Measurements from ENCODE around the gene PCDH9. TPM values are rescaled to one million over a fixed set of nuclear protein-coding genes. Genes with fewer than 3 reads are reported as not detected.
A peak's percentile ranks its signal among the peaks of the same experiment; 100 is the strongest.

Gene PCDH9
- total RNA-seq, 1 donor from 2014 or later: 14.7 TPM

GRCh38 chr13:67238277-67238859 is 8.2 kb upstream of the PCDH9 start:
- Histone ChIP-seq H3K4me3 (no peak overlapping the region), H3K4me1 (peaks cover 7% of the 10 kb centered on the region), H3K27me3 (ENCODE audit: low read depth) (no peaks in the 10 kb centered on the region), H3K36me3 (no peaks in the 10 kb centered on the region), H3K9me3 (replicated peaks) (no peaks in the 10 kb centered on the region), H3K27ac (replicated peaks) (no peak overlapping the region)
- DNase-seq: no peak
- TF ChIP-seq CTCF (IDR thresholded peaks at IDR 0.05; ENCODE audit: borderline replicate concordance): peak; percentile 87
- intact Hi-C loops (cut with micrococcal nuclease): no loop called here

- no peak for DNase-seq
- Histone ChIP-seq H3K4me1 (peaks cover 33% of the 10 kb centered on the region), H3K27ac (replicated peaks) (peak overlapping the region; percentile 99), H3K9me3 (replicated peaks) (no peaks in the 10 kb centered on the region), H3K27me3 (ENCODE audit: low read depth) (no peaks in the 10 kb centered on the region), H3K36me3 (no peaks in the 10 kb centered on the region), H3K4me3 (peak overlapping the region; percentile 87)
- intact Hi-C loops (cut with micrococcal nuclease): no loop called here
- no peak for TF ChIP-seq CTCF (IDR thresholded peaks at IDR 0.05; ENCODE audit: borderline replicate concordance)
Measured at GRCh38 chr13:67235265-67235664, 5.1 kb upstream of the PCDH9 start.

GRCh38 chr13:67232384-67232783 is 2.2 kb upstream of the PCDH9 start:
- no peak for DNase-seq
- Histone ChIP-seq H3K4me3 (peak overlapping the region; percentile 87), H3K4me1 (peaks cover 59% of the 10 kb centered on the region), H3K36me3 (no peaks in the 10 kb centered on the region), H3K27ac (replicated peaks) (peak overlapping the region; percentile 99), H3K27me3 (ENCODE audit: low read depth) (no peaks in the 10 kb centered on the region), H3K9me3 (replicated peaks) (no peaks in the 10 kb centered on the region)
- intact Hi-C loops (cut with micrococcal nuclease): no loop called here
- no peak for TF ChIP-seq CTCF (IDR thresholded peaks at IDR 0.05; ENCODE audit: borderline replicate concordance)

- H3K9me3 ChIP-seq (replicated peaks): no peaks in the 10 kb centered on the region
- no peaks in the 10 kb centered on the region for H3K27me3 ChIP-seq (ENCODE audit: low read depth)
- H3K27ac ChIP-seq (replicated peaks): peak overlapping the region; percentile 99
- DNase-seq: no peak
- H3K4me1 ChIP-seq: peaks cover 68% of the 10 kb centered on the region
- H3K4me3 ChIP-seq: peak overlapping the region; percentile 87
- H3K36me3 ChIP-seq: no peaks in the 10 kb centered on the region
- TF ChIP-seq CTCF (IDR thresholded peaks at IDR 0.05; ENCODE audit: borderline replicate concordance): no peak
- intact Hi-C loops (cut with micrococcal nuclease): no loop called here
Measured at GRCh38 chr13:67231289-67232000, 1.3 kb upstream of the PCDH9 start.

- TF ChIP-seq CTCF (IDR thresholded peaks at IDR 0.05; ENCODE audit: borderline replicate concordance): no peak
- H3K4me1 ChIP-seq: peaks cover 73% of the 10 kb centered on the region
- H3K27me3 ChIP-seq (ENCODE audit: low read depth): no peaks in the 10 kb centered on the region
- peak overlapping the region; percentile 99 for H3K27ac ChIP-seq (replicated peaks)
- no peaks in the 10 kb centered on the region for H3K9me3 ChIP-seq (replicated peaks)
- peak overlapping the region; percentile 87 for H3K4me3 ChIP-seq
- no peaks in the 10 kb centered on the region for H3K36me3 ChIP-seq
- DNase-seq: peak; percentile 96
- intact Hi-C loops (cut with micrococcal nuclease): no loop called here
Measured at GRCh38 chr13:67230404-67231288, 510 bp upstream of the PCDH9 start.
